Lower leg skin (tissue), 4 donors: ENCODE measurements around the gene NCKAP5. TPM values are rescaled to one million over a fixed set of nuclear protein-coding genes. Genes with fewer than 3 reads are reported as not detected.

Experiments used
- DNase-seq, 2 donors: peaks; one replicate each; pipeline ENCODE4 v3.0.0-alpha.2; 2019; ENCODE audit warnings: low spot score in 2 of 2
- H3K4me3 ChIP-seq: fragments of 200-600 bp; sonication (generic); 2 replicates; pipeline ENCODE4 v1.5.1; 2017; ENCODE audit warnings: mild to moderate bottlenecking, low read depth; ENCODE audit not compliant: poor library complexity, severe bottlenecking
- CTCF ChIP-seq, 3 donors: fragments of 450-650 bp; IDR thresholded peaks; one replicate each; pipeline ENCODE4 v1.5.1; 2016; ENCODE audit warnings: antibody characterized with exemption in 3 of 3, mild to moderate bottlenecking in 3 of 3, moderate library complexity in 2 of 3
- POLR2A ChIP-seq, 2 donors: fragments of 450-650 bp; IDR thresholded peaks; one replicate each; pipeline ENCODE4 v1.6.1; 2016 to 2017; ENCODE audit warnings: antibody characterized with exemption in 2 of 2, mild to moderate bottlenecking in 1 of 2, moderate library complexity in 1 of 2
- WGBS, 2 donors: methylation state at CpG; one replicate each; pipeline ENCODE4 v1.1.5; 2018; 5-methylcytosine and 5-hydroxymethylcytosine counted together
- intact Hi-C: fragments of 100-400 bp; cut with DNase I; formaldehyde crosslinking; loops from one replicate; pipeline ENCODE4 v1.15.0; 2023; ENCODE audit warnings: low total_unique reads
- total RNA-seq, 4 donors: library from RNA; depleted of rRNA; stranded (reverse); fragments of >200 nt; gene quantifications; one replicate each; pipeline ENCODE4 v1.1.0, GENCODE V29; 2016

The NCKAP5 gene
- total RNA-seq, 4 donors from 2014 or later = 2.0 to 5.1 (median 3.6) TPM

GRCh38 chr2:132896073-132896472 is 672.2 kb downstream of the NCKAP5 start:
- DNase-seq = no peak
- no peak for TF ChIP-seq CTCF (IDR thresholded peaks at IDR 0.05)
- WGBS, 2 donors = 63 to 66% methylated on average over 7 of the region's 7 CpGs
- intact Hi-C loops = no loop called here
- no peak overlapping the region for H3K4me3 ChIP-seq

GRCh38 chr2:132891498-132891897 is 676.8 kb downstream of the NCKAP5 start:
- intact Hi-C loops = no loop called here
- no peak for DNase-seq
- TF ChIP-seq POLR2A (IDR thresholded peaks at IDR 0.05) = no peak
- TF ChIP-seq CTCF (IDR thresholded peaks at IDR 0.05) = no peak
- H3K4me3 ChIP-seq = no peak overlapping the region
- 76 to 77% methylated on average over 5 of the region's 5 CpGs for WGBS, 2 donors

DNA sequence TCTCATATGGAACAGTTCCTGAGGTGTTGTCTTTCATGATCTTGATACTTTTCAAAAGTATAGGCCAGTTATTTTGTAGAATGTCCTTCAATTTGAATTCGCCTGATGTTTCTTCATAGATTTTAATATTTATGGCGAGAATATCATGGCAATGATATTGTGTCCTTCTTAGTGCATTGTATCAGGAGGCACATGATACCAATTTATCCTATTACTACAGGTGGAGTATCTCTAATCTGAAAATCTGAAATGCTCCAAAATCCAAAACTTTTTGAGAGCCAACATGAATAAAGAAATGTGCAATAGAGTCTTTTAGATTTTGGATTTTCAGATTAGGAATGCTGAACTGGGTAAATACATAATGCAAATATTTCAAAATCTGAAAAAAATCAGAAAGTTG is 681.7 kb downstream of the NCKAP5 start:
- WGBS, 2 donors = 72 to 96% methylated on average over 2 of the region's 2 CpGs
- TF ChIP-seq POLR2A (IDR thresholded peaks at IDR 0.05) (no peak), CTCF (IDR thresholded peaks at IDR 0.05) (no peak)
- intact Hi-C loops = no loop called here
- DNase-seq = no peak
- no peak overlapping the region for H3K4me3 ChIP-seq

GRCh38 chr2:132884705-132885104 is 683.6 kb downstream of the NCKAP5 start:
- TF ChIP-seq POLR2A (IDR thresholded peaks at IDR 0.05) (no peak), CTCF (IDR thresholded peaks at IDR 0.05) (no peak)
- H3K4me3 ChIP-seq = no peak overlapping the region
- intact Hi-C loops = loop anchor here (5.0 kb wide), 1 partner anchor 1127 kb away; no protein-coding TSS in a partner anchor
- DNase-seq = no peak
- 74 to 83% methylated on average over 6 of the region's 6 CpGs for WGBS, 2 donors

- TF ChIP-seq CTCF (IDR thresholded peaks at IDR 0.05) = no peak
- no peak for TF ChIP-seq POLR2A (IDR thresholded peaks at IDR 0.05)
- no peak for DNase-seq
- WGBS, 2 donors = 90 to 91% methylated on average over 4 of the region's 4 CpGs
- no peak overlapping the region for H3K4me3 ChIP-seq
- intact Hi-C loops = loop anchor here (5.0 kb wide), 1 partner anchor 1127 kb away; no protein-coding TSS in a partner anchor
Observed at GRCh38 chr2:132884292-132884691, 684.0 kb downstream of the NCKAP5 start.

- intact Hi-C loops = loop anchor here (5.0 kb wide), 1 partner anchor 1126 kb away; no protein-coding TSS in a partner anchor
- 89 to 91% methylated on average over 5 of the region's 5 CpGs for WGBS, 2 donors
- no peak overlapping the region for H3K4me3 ChIP-seq
- no peak for TF ChIP-seq POLR2A (IDR thresholded peaks at IDR 0.05)
- no peak for TF ChIP-seq CTCF (IDR thresholded peaks at IDR 0.05)
- no peak for DNase-seq
Observed at GRCh38 chr2:132883430-132883829, 684.8 kb downstream of the NCKAP5 start.
